ENCODE data around the gene IPO13.

IPO13 gene, protein sequence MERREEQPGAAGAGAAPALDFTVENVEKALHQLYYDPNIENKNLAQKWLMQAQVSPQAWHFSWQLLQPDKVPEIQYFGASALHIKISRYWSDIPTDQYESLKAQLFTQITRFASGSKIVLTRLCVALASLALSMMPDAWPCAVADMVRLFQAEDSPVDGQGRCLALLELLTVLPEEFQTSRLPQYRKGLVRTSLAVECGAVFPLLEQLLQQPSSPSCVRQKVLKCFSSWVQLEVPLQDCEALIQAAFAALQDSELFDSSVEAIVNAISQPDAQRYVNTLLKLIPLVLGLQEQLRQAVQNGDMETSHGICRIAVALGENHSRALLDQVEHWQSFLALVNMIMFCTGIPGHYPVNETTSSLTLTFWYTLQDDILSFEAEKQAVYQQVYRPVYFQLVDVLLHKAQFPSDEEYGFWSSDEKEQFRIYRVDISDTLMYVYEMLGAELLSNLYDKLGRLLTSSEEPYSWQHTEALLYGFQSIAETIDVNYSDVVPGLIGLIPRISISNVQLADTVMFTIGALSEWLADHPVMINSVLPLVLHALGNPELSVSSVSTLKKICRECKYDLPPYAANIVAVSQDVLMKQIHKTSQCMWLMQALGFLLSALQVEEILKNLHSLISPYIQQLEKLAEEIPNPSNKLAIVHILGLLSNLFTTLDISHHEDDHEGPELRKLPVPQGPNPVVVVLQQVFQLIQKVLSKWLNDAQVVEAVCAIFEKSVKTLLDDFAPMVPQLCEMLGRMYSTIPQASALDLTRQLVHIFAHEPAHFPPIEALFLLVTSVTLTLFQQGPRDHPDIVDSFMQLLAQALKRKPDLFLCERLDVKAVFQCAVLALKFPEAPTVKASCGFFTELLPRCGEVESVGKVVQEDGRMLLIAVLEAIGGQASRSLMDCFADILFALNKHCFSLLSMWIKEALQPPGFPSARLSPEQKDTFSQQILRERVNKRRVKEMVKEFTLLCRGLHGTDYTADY

GRCh38 chr1:43946236-43947060 lies at the start of gene IPO13:
Gene IPO13 (plus strand): TSS chr1:43946950. CDS start chr1:43947601, 651 bp downstream.
- Histone ChIP-seq H3K4me1 (ENCODE audit: control insufficient read depth in 2 of 2, insufficient read depth in 2 of 2, low read length in 2 of 2) (peaks cover 21 to 25% of the 10 kb centered on the region in 2 donors), H3K27me3 (ENCODE audit: control insufficient read depth in 2 of 2, insufficient read depth in 2 of 2, low read length in 2 of 2) (no peaks in the 10 kb centered on the region), H3K9ac (ENCODE audit: low read depth in 1 of 2, low read length in 2 of 2) (peak within 1 kb of the TSS; percentile 81 to 89), H3K9me3 (ENCODE audit: control insufficient read depth in 2 of 2, low read length in 2 of 2) (no peaks in the 10 kb centered on the region), H3K4me3 (ENCODE audit: low read length in 2 of 2) (peak within 1 kb of the TSS; percentile 85 to 94), H3K27ac (ENCODE audit: low read depth in 2 of 2, low read length in 2 of 2) (peak within 1 kb of the TSS; percentile 94 to 95), H3K36me3 (ENCODE audit: control insufficient read depth in 2 of 2, insufficient read depth in 2 of 2, low read length in 2 of 2) (peaks cover 5 to 10% of the 10 kb centered on the region in 2 donors)

- Histone ChIP-seq H3K27me3 (ENCODE audit: control insufficient read depth in 2 of 2, insufficient read depth in 2 of 2, low read length in 2 of 2) (no peaks in the 10 kb centered on the region), H3K4me3 (ENCODE audit: low read length in 2 of 2) (no peak overlapping the region), H3K9ac (ENCODE audit: low read depth in 1 of 2, low read length in 2 of 2) (no peak overlapping the region), H3K4me1 (ENCODE audit: control insufficient read depth in 2 of 2, insufficient read depth in 2 of 2, low read length in 2 of 2) (no peaks in the 10 kb centered on the region), H3K27ac (ENCODE audit: low read depth in 2 of 2, low read length in 2 of 2) (no peak overlapping the region), H3K9me3 (ENCODE audit: control insufficient read depth in 2 of 2, low read length in 2 of 2) (no peaks in the 10 kb centered on the region), H3K36me3 (ENCODE audit: control insufficient read depth in 2 of 2, insufficient read depth in 2 of 2, low read length in 2 of 2) (peaks cover 4 to 6% of the 10 kb centered on the region in 2 donors)
These were observed 47.8 kb upstream of the IPO13 start for GRCh38 chr1:43898981-43899380.

- H3K36me3 ChIP-seq (ENCODE audit: control insufficient read depth in 2 of 2, insufficient read depth in 2 of 2, low read length in 2 of 2), result peaks cover 4 to 6% of the 10 kb centered on the region in 2 donors
- no peaks in the 10 kb centered on the region for H3K27me3 ChIP-seq (ENCODE audit: control insufficient read depth in 2 of 2, insufficient read depth in 2 of 2, low read length in 2 of 2)
- H3K4me1 ChIP-seq (ENCODE audit: control insufficient read depth in 2 of 2, insufficient read depth in 2 of 2, low read length in 2 of 2), result no peaks in the 10 kb centered on the region
- H3K9me3 ChIP-seq (ENCODE audit: control insufficient read depth in 2 of 2, low read length in 2 of 2), result no peaks in the 10 kb centered on the region
- H3K27ac ChIP-seq (ENCODE audit: low read depth in 2 of 2, low read length in 2 of 2), result no peak overlapping the region
- no peak overlapping the region for H3K4me3 ChIP-seq (ENCODE audit: low read length in 2 of 2)
- H3K9ac ChIP-seq (ENCODE audit: low read depth in 1 of 2, low read length in 2 of 2), result no peak overlapping the region
These were observed 46.4 kb upstream of the IPO13 start for GRCh38 chr1:43900386-43900785.

DNA sequence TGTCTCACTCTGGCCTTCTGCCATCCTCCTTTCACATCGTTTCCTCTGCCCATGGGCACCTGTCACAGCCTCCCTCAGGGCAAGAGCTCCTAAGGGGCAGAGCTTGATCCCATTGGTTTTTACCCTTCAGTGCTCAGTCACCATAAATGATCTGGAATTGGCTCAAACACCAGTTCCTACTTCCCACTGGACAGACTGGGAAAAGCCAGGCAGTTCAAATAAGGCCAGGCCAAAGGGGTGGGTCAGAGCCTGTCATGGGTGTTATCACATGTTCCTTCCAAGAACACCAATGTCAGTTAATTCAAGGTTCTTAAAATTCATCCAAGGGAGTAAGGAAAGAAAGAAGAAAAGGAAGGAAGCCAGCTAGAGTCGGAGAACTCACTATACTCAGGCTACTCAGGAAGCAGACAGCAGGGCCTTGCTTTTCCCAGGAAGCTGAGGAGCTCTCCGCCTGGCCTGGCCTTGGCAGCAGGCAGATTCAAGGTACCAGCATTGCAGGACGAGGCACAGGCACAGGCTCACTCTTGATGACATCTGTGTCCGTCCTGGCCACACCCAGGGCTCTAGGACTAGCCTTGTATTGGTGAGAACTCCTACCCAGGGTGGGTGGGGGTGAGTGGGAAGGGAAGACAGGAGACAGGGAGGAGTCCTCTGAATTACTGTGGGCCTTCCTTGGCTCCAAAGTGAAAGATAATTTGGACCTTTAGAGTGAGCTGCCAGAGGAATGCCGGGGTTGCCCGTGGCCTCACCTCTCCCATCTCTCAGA lies 45.4 kb upstream of the IPO13 start:
- Histone ChIP-seq H3K4me3 (ENCODE audit: low read length in 2 of 2) (no peak overlapping the region), H3K9me3 (ENCODE audit: control insufficient read depth in 2 of 2, low read length in 2 of 2) (no peaks in the 10 kb centered on the region), H3K9ac (ENCODE audit: low read depth in 1 of 2, low read length in 2 of 2) (no peak overlapping the region), H3K27ac (ENCODE audit: low read depth in 2 of 2, low read length in 2 of 2) (no peak overlapping the region), H3K4me1 (ENCODE audit: control insufficient read depth in 2 of 2, insufficient read depth in 2 of 2, low read length in 2 of 2) (no peaks in the 10 kb centered on the region), H3K36me3 (ENCODE audit: control insufficient read depth in 2 of 2, insufficient read depth in 2 of 2, low read length in 2 of 2) (peaks cover 4 to 6% of the 10 kb centered on the region in 2 donors), H3K27me3 (ENCODE audit: control insufficient read depth in 2 of 2, insufficient read depth in 2 of 2, low read length in 2 of 2) (no peaks in the 10 kb centered on the region)

GRCh38 chr1:43902058-43902831 lies 44.5 kb upstream of the IPO13 start:
- H3K36me3 ChIP-seq (ENCODE audit: control insufficient read depth in 2 of 2, insufficient read depth in 2 of 2, low read length in 2 of 2), result peaks cover 4 to 6% of the 10 kb centered on the region in 2 donors
- no peak overlapping the region for H3K9ac ChIP-seq (ENCODE audit: low read depth in 1 of 2, low read length in 2 of 2)
- no peak overlapping the region for H3K4me3 ChIP-seq (ENCODE audit: low read length in 2 of 2)
- H3K9me3 ChIP-seq (ENCODE audit: control insufficient read depth in 2 of 2, low read length in 2 of 2), result no peaks in the 10 kb centered on the region
- no peak overlapping the region for H3K27ac ChIP-seq (ENCODE audit: low read depth in 2 of 2, low read length in 2 of 2)
- no peaks in the 10 kb centered on the region for H3K27me3 ChIP-seq (ENCODE audit: control insufficient read depth in 2 of 2, insufficient read depth in 2 of 2, low read length in 2 of 2)
- no peaks in the 10 kb centered on the region for H3K4me1 ChIP-seq (ENCODE audit: control insufficient read depth in 2 of 2, insufficient read depth in 2 of 2, low read length in 2 of 2)

DNA sequence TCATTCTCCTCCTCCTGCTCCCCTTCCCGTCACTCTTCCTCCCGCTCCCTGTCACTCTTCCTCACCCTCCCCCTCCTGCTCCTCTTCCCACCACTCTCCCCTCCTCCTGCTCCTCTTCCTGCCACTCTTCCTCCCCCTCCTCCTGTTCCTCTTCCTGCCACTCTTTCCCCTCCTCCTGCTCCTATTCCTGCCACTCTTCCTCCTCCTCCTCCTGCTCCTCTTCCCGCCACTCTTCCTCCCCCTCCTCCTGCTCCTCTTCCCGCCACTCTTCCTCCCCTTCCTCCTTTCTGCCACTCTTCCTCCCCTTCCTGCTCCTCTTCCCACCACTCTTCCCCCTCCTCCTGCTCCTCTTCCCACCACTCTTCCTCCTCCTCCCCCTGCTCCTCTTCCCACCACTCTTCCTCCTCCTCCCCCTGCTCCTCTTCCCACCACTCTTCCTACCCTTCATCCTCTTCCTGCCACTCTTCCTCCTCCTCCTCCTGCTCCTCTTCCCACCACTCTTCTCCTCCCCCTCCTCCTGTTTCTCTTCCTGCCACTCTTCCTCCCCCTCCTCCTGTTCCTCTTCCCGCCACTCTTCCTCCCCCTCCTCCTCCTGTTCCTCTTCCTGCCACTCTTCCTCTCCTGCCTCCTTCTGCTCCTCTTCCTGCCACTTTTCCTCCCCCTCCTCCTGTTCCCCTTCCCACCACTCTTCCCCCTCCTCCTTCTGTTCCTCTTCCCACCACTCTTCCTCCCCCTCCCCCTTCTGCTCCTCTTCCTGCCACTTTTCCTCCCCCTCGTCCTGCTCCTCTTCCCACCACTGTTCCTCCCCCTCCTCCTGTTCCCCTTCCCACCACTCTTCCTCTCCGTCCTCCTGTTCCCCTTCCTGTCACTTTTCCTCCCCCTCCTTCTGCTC lies 41.8 kb upstream of the IPO13 start:
- no peak overlapping the region for H3K4me3 ChIP-seq (ENCODE audit: low read length in 2 of 2)
- no peak overlapping the region for H3K9ac ChIP-seq (ENCODE audit: low read depth in 1 of 2, low read length in 2 of 2)
- H3K27ac ChIP-seq (ENCODE audit: low read depth in 2 of 2, low read length in 2 of 2), result no peak overlapping the region
- H3K9me3 ChIP-seq (ENCODE audit: control insufficient read depth in 2 of 2, low read length in 2 of 2), result no peaks in the 10 kb centered on the region
- no peaks in the 10 kb centered on the region for H3K27me3 ChIP-seq (ENCODE audit: control insufficient read depth in 2 of 2, insufficient read depth in 2 of 2, low read length in 2 of 2)
- H3K4me1 ChIP-seq (ENCODE audit: control insufficient read depth in 2 of 2, insufficient read depth in 2 of 2, low read length in 2 of 2), result no peaks in the 10 kb centered on the region
- H3K36me3 ChIP-seq (ENCODE audit: control insufficient read depth in 2 of 2, insufficient read depth in 2 of 2, low read length in 2 of 2), result peaks cover 0 to 4% of the 10 kb centered on the region in 2 donors

DNA sequence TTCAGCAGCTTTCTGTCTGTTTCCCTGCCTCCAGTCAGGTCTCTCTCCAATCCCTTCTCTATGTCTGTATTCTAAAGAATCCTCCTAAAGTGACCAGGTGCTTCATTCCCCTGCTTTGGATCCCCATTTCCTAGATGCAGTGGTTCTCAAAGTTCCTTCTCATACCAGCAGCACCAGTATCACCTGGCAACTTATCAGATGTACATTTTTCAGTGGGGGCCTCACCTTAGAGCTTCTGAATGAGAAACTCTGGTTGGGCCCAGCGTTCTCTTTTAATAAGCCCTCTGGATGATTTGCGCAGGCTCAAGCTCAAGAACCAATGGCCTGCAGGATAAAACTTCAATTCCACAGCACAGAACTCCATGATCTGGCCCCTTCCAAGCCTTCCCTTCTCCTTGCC lies 38.5 kb upstream of the IPO13 start:
- Histone ChIP-seq H3K27ac (ENCODE audit: low read depth in 2 of 2, low read length in 2 of 2) (no peak overlapping the region), H3K27me3 (ENCODE audit: control insufficient read depth in 2 of 2, insufficient read depth in 2 of 2, low read length in 2 of 2) (no peaks in the 10 kb centered on the region), H3K9me3 (ENCODE audit: control insufficient read depth in 2 of 2, low read length in 2 of 2) (no peaks in the 10 kb centered on the region), H3K9ac (ENCODE audit: low read depth in 1 of 2, low read length in 2 of 2) (no peak overlapping the region), H3K36me3 (ENCODE audit: control insufficient read depth in 2 of 2, insufficient read depth in 2 of 2, low read length in 2 of 2) (peaks cover 0 to 2% of the 10 kb centered on the region in 2 donors), H3K4me1 (ENCODE audit: control insufficient read depth in 2 of 2, insufficient read depth in 2 of 2, low read length in 2 of 2) (peaks cover 4% of the 10 kb centered on the region in 2 donors), H3K4me3 (ENCODE audit: low read length in 2 of 2) (no peak overlapping the region)

GRCh38 chr1:43908858-43909257 lies 37.9 kb upstream of the IPO13 start:
- Histone ChIP-seq H3K4me3 (ENCODE audit: low read length in 2 of 2) (no peak overlapping the region), H3K36me3 (ENCODE audit: control insufficient read depth in 2 of 2, insufficient read depth in 2 of 2, low read length in 2 of 2) (peaks cover 0 to 2% of the 10 kb centered on the region in 2 donors), H3K27ac (ENCODE audit: low read depth in 2 of 2, low read length in 2 of 2) (no peak overlapping the region), H3K9ac (ENCODE audit: low read depth in 1 of 2, low read length in 2 of 2) (no peak overlapping the region), H3K27me3 (ENCODE audit: control insufficient read depth in 2 of 2, insufficient read depth in 2 of 2, low read length in 2 of 2) (no peaks in the 10 kb centered on the region), H3K4me1 (ENCODE audit: control insufficient read depth in 2 of 2, insufficient read depth in 2 of 2, low read length in 2 of 2) (peaks cover 4% of the 10 kb centered on the region in 2 donors), H3K9me3 (ENCODE audit: control insufficient read depth in 2 of 2, low read length in 2 of 2) (no peaks in the 10 kb centered on the region)

Data from mucosa of rectum (tissue), 2 donors.